ENCODE measurements around the gene GJA4.

The GJA4 gene

GRCh38 chr1:34839526-34840305, 46.9 kb downstream of the GJA4 start:
- no peak for DNase-seq (ENCODE audit: low read depth)

- DNase-seq (ENCODE audit: low read depth), result no peak
These were observed 47.6 kb downstream of the GJA4 start for GRCh38 chr1:34840426-34840825.

- DNase-seq (ENCODE audit: low read depth), result no peak
These were observed 49.3 kb downstream of the GJA4 start for GRCh38 chr1:34842073-34842472.

- no peak for DNase-seq (ENCODE audit: low read depth)
These were observed 50.2 kb downstream of the GJA4 start for GRCh38 chr1:34842952-34843371.

- DNase-seq (ENCODE audit: low read depth), result no peak
These were observed 50.8 kb downstream of the GJA4 start for GRCh38 chr1:34843392-34844251.

GRCh38 chr1:34844252-34844634, 51.4 kb downstream of the GJA4 start:
- DNase-seq (ENCODE audit: low read depth), result no peak
